Stimulated activated CD4-positive, alpha-beta T cell treated with anti-CD3 and anti-CD28 coated beads, TNF-alpha, amount 100 ng/mL, for 48 hours (primary cell): ENCODE results near the gene TEK.

Experiments
- DNase-seq, 3 donors: peaks; one replicate each; pipeline ENCODE4 v3.0.0-alpha.2; 2020; ENCODE audit warnings: low read depth in 3 of 3

The TEK gene

DNA sequence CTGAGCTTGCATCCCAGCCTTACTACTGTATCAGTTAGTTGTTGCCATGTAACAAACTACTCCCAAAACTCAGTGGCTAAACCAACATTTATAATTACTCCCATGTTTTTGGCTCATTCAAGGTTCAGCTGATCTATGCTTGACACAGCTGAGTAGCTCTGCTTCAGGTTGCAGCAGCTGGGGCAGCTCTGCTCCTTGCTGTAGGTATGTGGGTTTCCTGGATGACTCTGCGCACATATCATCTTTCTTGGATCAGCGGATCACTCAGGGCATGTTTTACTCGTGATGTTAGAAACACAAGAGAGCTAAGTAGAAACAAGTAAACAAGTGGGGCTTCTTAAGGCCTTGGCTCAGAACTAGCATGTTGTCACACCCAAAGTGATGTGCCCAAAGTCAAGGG is 15.1 kb downstream of the TEK start:
- no peak for DNase-seq

DNA sequence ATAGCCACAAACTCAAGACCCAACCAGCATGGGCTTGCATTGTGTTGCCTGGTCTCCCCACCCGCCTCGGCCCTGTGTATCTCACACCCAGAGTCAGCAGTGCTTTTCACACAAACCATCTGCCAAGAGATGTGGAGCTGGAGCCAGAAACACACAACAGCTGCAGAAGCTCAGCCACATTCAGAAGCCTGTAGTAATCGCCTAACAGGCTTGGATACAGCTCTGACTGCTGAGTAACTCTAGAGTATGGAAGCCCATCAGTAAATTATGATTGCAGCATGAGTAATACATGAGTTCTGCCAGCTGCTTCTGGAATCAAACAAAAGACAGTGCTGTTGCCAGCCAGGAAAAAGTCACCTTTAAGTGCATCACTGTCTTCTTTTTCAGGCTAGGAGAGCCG is 16.0 kb downstream of the TEK start:
- no peak for DNase-seq

DNA sequence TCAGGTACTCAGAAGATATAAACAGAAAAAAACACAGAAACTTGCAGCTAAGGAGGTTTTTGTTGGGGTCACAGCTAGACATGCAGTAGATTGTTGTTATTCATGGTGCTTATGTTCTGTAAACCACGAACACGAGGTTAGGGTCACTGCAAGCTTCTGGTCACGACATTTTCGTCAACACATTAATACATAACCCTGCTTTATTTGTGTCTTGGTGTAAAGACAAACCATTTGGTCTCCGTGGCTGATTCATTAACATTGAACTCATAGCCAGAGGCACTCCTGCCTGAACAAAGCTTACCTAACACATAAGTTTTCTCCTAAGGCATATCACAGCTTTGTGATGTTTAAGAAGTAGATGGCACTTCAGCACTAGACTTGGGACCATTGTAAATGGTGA is 16.9 kb downstream of the TEK start:
- no peak for DNase-seq

DNA sequence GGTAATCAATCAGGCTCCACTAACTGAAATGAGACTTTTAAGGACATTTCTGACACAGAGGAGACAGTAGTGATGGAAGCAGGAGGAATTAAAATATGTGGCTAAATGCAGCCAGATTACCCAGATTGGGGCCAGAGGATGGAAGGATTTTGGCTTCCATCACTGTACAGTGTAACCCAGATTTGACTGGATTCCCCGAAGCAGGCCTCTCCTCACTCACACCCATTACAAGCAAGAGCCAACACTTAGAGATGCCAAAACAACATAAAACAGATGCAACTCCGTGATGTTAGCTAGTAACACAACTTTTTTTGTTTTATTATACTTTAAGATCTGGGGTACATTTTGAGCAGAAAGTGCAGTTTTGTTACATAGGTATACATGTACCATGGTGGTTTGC is 17.6 kb downstream of the TEK start:
- DNase-seq = no peak

DNA sequence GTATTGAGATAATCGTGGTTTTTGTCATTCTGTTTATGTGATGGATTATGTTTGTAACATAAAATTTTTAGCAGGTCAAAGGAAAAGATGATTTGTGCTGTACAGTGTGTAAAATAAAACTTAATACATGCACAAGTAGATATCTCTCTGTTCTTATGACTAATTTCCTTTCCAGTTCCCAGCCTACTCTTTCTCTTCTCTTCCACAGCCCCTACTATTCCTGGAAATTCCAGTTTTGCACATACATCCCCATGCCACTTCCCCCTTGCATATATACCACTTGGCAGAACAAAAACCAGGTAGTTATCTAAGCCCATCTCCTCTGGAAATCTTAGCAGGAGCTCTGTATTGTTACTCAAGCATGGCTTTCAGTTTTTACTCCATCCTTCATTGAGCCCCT is 20.2 kb downstream of the TEK start:
- DNase-seq = no peak

DNA sequence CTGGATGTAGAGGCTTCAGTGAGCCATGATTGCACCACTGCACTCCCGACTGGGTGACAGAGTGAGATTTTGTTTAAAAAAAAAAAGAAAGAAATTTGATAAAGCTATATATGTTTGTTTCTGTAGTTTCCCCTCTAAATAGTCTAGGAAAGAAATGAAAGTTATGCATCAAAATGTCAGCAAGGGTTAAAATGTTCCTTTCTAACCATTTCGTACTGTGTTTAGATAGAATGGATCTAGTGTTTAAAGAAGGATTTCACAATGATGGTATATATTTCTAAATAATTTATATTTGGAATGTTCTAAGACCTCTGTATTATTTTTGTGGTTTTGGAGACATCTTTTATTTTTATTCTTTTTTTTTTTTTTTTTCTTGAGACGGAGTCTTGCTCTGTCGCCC is 22.7 kb downstream of the TEK start:
- no peak for DNase-seq

DNA sequence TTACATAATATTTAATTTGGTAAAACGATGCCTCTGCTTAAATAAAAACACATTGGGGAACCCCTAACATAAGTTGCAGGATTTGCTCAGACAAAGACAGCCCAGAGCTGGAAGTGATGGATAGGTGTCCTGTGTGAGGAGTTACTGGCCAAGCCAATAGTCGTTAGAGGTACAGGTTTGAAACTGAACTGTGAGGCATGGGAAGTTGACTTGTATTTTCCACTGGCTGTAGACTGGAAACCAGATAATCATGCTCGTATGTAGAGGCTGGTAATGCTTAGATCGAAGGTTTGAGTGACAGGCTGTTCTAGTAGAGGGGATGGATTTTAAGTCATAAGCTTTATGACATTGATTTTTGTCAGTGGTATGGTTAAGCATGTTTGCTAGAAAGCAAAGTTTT is 24.8 kb downstream of the TEK start:
- no peak for DNase-seq

DNA sequence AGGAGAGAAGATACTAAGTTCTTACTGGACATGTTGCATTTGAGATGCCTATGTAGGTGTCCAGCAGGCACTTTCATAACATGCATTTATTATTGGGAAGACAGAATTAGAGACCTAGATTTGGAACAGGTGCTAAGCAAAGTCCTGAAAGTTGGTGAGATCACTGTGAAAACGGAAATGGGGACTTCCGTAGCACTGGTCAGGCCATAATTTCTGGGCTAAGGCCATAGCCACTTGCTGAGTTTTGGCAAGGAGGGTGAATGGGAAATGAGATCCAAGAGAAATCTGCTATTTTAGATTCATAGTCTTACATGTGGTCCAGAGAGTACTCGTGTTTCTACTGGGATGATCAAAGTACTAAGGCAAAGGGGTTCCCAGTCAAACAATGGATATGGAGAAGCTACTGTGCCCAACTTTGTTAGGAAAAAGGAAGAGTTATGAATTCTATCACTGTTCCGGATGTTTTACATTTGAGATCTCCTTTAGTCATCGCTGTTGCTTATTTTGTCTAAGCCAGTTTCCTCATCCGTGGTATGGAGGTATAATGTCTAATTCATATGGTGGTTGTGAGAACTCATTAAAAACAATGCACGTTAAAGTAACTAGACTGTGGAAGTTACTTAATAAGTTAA is 33.4 kb downstream of the TEK start:
- DNase-seq = no peak

DNA sequence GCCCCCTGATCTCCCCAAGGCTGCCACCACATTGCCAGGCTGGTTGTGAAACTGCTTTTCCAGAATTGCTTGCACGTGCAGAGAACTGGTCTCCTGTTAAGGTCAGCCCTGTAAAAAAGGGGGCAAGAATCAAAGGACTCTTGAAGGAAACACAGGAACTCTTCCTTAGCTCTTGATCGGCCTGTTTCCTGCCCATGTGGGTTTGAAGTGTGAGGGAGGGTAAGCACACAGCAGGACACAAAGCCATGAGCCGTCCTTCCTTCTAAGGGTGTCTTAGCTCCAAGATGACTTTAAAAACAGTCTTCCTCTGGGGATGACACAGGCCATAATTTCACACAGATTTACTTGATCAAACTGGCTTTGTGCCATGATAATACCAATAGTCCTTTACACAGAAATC is 36.1 kb downstream of the TEK start:
- DNase-seq = no peak

DNA sequence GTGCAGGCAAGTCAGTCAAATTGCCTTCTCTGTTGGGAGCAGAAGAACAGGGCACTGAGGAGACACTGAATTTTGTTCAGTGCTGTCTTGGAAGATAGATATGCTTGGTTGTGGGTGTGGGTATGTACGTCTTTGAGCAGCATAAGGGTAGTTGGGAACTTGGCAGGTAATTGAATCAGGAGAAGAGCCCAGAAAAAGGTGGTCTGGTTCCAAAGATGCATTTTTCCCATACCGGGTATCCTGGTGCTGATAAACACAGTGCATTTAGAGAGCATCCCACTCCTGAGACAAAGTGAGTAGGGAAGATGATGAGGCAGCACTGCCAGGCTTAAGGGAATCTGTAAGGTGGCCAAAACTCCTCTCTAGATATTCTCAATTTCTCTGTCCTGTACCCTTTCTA is 40.6 kb downstream of the TEK start:
- DNase-seq = no peak

DNA sequence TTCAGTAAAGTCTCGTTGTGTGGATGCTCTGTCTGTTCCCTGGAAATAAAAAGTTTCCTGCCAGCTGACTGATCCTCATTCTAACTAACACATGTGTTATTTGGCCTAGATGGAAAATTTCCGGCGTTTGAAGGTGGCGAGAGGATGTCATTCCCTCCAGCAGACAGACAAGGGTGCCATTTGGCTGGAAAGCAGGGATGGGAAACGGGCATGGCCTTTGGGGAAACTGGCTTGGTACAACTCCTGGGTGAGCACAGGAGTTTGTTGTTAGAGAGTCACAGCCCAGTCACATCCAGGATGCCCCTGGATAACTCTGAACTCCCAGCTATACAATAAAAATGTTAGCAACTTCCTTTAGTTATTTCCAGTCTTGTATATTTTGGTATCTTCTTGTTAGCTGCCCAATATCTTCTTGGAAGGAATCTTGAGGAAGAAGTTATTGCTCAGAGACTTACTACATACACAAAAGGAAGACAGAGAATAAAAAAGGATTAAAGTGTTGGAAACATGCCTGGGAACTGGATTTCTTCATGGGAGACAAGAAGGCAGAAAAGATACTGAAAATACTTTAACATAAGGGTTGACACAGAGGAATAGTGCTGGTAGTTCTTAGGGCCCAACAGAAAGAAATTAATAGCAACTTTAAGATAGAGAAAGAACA is 41.9 kb downstream of the TEK start:
- no peak for DNase-seq

DNA sequence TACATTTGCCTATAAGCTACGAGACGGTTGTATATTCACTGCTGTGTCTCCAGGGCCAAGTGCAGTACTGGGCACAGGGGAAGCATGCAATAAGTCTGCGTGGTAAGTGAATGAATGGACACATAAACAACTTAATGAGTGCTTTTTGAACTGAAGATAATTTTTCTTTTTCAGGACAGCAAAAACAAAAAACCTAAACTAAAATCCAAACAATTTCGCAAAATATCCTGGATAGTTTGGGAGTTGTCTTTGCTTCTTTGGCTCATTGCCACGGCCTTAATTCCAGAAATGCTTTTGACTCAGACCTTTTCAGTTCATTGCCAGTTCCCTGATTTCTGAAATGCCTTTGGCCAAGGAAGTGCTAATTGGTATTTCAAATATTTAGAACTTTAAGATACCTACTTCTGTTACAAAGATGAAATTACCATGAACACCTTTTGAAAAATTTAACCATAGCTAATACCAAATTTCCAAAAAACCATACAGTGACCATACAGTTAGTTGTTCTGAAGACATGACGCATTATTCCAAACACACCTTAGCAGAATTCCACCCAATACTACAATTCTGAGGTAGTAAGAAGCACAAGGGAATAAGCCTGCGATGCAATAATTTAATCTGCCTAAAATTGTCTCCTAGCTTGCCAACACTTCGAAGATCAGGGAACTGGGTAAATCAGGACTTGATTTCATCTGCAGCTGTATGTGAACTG is 42.8 kb downstream of the TEK start:
- DNase-seq = no peak

DNA sequence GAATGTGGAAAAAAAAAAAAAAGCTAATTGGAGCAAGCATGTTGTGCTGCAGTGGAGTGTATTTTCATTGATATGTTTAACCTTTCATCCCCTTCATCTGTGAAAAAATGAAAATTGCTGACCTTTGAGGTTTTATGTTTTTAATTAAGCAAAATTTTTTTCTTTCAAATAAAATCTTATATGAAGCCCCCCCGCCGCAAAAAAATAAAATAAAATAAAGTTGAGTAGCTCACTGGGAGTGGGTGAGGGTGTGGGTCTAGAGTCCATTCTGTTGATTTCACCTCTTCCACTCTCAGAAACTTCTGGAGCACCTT is 43.3 kb downstream of the TEK start:
- DNase-seq = no peak

DNA sequence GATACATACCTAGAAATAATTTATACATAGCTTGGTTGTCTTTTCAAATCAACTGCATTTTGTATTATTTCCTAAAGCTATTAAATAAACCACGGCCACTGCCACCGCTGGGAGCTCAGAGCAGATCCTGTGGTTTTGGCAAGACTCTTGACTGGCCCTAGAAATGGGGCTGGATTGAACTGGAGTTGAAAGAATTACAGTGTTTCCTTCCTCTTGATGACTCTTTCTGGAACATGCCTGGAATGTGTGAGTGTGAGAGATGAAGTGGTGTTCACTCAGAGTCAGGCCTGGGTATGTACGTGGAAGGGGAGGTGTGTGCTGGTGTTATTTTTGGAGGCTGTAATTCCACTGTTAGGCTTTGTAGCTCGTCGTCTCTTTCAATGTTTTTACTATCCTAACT is 45.9 kb downstream of the TEK start:
- DNase-seq = no peak

DNA sequence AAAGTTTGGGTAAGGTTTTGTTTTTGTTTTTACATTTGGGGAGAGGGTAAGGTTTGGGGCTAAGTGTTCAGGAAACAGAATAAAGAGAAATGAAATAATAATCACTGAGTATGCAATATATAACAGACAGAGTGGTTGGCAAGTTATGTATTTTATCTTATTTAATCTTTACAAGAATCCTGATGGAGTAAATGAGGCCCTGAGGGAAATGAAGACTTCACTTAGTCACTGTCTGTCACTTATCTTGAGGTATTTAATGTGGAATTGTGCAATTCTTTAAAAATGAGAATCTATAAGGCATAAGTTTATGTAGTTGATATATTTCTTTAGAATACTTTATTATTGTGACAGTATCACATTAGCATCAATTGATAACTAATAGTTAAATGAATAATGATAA is 48.1 kb downstream of the TEK start:
- DNase-seq = no peak

DNA sequence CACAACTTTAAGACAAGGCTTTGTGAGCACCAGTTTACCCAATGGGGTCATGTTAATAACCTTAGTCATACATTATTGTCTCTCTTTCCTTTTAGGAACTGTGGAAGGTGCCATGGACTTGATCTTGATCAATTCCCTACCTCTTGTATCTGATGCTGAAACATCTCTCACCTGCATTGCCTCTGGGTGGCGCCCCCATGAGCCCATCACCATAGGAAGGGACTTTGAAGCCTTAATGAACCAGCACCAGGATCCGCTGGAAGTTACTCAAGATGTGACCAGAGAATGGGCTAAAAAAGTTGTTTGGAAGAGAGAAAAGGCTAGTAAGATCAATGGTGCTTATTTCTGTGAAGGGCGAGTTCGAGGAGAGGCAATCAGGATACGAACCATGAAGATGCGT is 48.7 kb downstream of the TEK start:
- DNase-seq = no peak

DNA sequence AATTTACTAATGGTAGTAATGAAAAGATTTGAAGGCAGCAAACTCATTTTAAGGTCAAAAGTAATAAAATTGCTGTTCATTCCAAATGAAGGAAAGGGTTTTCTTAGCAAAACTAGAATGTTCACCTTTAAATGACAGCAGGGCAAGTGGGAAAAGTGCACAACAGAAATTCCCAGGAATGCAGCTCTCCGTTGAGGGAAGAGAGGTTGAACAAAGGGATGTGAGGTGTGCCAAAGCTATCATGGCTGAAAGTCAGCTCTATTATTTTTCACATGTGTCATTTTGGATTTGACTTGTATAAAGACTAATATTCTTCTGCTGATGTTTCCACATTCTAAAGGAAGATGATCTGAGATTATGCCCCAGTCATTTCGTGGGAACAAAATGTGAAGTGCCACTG is 51.6 kb downstream of the TEK start:
- no peak for DNase-seq

DNA sequence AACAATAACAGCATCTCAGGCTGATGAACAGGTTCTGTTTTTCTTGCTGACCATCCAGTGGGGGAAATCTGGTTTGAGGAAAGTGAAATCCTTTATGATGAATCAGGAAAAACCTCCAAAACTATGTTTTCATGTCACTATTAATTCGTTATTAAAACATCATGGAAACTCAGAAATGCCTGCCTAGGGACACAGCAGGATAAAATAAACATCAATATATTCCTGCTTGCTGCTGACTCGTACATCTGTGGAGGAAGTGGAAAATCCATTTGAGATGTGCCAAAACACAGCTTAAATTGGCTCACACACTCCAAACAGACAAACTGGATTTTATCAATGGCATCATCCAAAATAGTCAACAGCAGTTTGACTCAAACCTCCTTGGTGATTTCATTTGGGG is 53.0 kb downstream of the TEK start:
- DNase-seq = no peak

DNA sequence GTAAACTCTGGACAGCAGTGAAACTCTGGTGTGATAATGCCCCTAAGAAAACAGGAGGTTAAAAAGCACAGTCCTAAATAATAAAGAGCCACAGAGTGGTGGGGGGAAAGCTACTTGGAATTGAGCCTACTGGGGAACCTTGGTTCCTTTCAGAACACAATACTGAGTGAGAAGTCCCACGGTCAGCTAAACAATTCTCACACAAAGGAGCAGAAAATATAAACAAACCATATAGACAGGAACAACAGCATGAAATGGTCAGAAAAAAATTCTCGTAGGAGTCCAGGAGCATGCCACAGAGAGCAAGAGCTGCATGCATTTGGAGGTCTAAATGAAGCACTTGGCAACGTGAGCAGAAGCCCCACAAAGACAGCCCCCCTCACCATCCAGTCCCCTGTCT is 56.0 kb downstream of the TEK start:
- no peak for DNase-seq

DNA sequence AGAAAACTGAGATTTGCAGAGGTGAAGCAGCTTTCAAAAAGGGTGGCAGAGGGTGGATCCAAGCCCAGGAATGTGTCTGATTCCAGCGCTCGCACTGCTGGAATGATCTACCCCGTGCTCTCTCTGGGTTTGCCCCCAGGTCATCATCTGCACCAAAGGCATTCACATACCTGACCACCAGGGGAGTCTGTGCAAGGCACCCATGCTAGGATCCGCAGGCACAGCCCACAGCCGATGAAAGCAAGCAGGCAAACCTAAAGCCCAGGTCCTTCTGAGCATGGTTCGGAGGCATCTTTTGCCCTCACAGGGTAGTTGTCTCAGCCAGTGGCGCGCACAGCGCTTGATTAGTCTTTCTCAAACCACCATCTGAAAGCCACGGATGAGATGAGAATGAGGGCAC is 56.6 kb downstream of the TEK start:
- DNase-seq = no peak

DNA sequence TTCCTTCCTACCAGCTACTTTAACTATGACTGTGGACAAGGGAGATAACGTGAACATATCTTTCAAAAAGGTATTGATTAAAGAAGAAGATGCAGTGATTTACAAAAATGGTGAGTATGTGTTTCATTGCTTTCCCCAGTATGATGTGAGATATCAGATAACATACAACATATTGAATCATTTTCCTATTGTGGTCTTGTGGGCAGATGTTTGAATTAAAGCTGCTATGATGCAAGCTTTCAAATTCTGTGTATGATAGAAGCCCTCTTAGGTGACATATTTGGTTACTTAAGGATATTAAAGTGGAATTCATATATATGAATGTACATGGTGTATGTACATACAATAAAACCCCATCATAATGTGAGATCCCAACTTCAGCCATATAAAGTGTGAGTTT is 59.5 kb downstream of the TEK start:
- no peak for DNase-seq

DNA sequence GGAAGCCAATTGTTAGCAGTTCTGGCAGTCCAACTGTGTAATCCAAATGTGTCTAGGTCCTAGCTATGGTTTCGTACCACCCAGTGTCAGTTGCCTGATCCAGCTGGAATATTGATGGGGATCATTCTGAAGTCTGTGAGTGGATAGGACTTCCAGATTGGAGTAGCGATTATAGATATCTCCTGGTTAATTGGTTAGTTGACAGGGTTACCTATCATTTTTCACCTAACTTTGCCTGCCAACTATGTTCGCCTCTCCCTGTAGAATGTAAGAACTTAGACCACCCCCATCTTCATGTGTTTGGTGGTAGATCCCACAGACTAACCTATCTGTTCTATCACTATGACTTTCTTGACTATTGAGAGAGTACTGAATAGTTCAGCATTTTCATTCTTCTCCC is 59.9 kb downstream of the TEK start:
- DNase-seq = no peak

DNA sequence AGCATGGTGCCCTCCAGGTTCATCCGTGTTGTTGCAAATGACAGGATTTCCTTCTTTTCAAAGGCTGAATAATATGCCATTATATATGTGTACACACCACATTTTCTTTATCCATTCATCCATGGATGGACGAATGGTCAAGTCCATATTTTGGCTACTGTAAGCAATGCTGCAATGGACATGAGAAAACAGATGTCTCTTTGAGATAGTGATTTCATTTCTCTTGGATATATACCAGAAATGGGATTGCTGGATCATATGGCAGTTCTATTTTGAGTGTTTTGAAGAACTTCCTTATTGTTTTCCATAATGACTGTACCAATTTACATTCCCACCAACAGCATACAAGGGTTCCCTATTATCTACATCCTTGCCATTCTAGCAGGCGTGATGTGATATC is 67.9 kb downstream of the TEK start:
- DNase-seq = no peak
